IPS DF 4.7 (cell line): Measurements from ENCODE around the gene MX2.

Source experiments
- DNase-seq: peaks from one replicate; pipeline ENCODE4 v3.0.0-alpha.2; 2013; ENCODE audit warnings: low spot score; ENCODE audit errors: extremely low read depth

Gene MX2

DNA sequence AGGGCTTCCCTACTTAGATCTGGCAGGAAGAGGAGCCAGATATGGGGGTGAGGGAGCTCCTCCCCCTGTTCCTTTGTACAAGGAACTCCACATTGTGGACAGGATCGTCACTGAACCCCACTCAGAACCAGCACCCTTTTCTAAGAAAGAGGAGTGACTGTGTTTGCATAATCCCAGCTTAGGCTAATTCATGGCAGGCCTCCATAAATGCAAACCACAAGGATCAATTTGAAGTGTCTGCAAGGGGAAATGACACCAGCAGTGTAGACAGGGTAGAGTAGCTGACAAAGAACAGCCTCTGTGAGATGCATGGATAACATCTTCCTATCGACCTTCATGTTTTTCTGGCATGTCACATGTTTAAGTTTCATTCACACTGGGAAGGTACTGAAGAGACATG lies 75.9 kb downstream of the MX2 start:
- no peak for DNase-seq

DNA sequence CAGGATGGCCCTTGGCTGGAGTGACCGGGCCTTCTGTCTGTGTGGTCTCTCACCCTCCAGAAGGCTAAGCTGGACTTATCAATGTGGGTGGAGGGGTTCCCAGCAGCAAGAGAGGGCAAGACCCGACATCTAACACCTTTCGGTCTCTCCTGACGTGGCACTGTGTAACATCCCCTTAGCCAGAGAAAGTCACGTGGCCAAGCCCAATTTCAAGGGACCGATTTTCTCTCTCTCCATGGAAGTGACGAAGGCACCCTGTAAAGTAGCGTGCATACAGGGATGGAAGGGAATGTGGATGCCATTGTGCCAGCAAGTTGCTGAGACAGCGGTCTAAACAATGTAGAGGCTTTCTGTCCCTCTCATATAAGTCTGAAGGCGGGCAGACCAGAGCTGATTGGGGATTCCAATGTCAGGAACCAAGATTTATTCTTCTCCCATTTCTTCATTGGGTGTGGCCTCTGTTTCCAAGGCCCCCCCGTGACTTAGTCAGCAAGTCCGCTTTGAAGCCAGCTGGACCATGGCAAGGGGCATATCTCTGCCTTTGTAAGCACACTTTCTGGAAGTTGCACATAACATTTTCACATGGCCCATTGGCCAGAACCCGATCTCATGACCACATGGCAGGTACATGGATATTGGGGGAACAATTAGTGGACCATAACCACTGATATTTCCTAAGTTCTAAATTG lies 76.7 kb downstream of the MX2 start:
- no peak for DNase-seq

DNA sequence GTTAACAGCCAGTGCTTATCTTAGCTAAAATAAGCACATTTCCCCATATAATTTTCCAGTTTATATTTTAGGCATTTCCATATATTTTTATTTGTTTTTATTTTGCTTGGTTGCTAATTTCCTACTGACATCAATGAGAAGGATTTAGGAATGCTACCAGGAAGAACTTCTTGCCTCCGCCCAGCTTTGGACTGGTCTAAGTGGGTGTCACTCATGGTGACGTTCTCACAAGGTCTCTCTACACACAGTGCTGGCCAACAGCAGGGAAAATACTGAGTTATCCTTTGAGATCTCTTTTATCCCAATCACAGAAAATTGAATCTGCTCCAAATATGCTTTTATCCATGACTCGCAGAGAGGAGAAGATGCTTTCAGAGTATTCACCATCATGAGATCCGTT lies 77.4 kb downstream of the MX2 start:
- DNase-seq = no peak

DNA sequence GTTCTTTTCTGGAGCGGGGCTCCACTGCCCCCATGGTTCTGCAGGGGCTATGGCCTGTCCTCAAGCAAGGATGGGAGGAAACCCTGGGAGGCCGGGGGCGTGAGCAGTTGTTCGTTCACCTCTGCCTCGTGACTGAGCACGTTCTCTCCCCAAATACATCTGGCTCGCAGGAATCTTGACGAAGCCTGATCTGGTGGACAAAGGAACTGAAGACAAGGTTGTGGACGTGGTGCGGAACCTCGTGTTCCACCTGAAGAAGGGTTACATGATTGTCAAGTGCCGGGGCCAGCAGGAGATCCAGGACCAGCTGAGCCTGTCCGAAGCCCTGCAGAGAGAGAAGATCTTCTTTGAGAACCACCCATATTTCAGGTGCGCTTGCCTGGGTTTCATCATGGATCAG lies 79.7 kb downstream of the MX2 start:
- no peak for DNase-seq

DNA sequence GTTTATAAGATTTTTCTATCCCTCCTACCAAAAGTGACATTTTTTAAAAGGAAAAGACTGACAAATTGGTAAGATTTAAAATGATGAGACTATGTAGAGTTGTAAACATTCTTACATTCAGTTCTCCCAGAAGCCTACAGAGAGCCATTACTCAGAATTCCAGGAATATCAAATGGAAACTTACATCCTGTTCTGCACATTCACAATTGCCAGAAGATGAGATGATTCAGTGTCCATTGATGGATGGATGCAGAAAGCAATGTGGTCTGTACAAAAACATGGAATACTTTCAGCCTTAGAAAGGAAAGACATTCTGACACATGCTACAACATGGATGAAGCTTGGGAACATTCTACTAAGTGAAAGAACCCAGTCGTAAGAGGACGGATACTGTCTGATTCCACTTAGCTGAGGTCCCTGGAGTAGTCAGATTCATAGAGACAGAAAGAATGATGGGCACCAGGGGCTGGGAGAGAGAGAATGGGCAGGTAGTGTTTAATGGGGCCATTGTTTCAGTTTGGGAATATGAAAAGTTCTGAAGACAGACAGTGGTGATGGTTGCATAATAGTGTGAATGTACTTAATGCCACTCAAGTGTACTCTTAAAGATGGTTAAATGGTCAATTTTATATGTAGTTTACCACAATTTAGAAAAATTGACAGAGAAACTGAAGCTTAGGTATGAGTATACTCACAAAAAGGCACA lies 80.8 kb downstream of the MX2 start:
- DNase-seq = no peak

DNA sequence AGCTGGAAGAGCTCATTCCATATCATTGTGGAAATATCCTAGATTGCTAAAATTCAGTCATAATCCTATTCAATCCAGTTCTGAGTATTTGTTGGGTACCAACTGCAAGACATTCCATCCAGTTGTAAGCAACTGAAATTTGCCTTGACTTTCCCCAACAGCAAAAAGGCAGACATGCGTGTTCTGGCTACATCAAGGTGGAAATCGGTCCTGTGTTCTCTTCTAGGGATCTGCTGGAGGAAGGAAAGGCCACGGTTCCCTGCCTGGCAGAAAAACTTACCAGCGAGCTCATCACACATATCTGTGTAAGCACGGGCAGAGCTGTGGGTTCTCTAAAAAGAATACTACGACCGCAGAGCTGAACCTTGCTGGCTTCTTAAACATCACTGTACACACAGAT lies 81.7 kb downstream of the MX2 start:
- no peak for DNase-seq

DNA sequence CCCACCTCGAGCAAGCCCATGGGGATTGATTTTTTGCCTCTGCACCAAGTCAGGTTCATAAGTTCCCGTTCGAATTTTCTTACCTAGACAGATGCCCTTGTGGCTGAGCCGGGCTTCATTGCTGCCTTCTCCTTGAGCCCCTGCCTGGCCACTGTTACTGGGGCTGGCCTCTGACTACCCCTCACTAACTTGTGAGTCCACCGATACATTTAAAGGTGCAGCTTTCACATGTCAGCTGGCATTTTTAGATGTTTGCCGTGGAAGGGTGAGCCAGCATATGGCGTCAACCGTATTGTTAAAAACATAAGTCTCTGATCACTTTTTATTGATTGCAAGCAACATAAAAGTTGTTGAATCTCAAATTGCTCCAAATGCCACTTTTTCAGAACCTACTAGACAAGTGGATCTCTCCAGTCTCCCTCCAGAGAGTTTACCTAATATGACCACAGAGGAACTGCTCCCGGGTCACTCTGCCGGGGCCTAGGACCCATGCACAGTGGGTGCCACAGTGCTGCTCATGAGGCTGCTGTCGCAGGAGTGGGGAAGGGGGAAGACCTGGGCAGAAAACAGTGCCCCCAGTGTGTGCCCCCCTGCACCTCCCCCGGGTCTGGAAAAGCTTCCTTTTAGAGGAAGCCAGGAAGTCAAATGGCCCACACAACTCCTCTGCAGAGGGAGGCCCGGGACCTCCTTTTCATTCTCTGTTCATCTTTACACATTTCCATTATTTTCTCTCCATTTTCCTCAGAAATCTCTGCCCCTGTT lies 83.1 kb downstream of the MX2 start:
- no peak for DNase-seq

DNA sequence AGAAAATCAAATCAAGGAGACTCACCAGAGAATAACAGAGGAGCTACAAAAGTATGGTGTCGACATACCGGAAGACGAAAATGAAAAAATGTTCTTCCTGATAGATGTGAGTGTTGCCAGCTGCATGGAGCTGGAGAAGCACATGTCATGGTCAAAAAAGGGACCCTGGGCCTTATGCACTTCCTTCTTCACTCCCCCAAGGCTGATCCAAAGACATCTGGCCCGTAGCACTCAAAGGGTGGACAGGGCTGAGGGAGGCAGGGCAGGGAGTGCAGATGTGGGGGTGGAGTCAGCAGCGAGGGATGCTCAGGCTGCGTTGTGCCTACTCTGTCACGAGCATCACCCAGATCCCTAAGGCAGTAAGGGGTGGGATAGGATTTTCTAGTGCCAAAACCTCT lies 83.6 kb downstream of the MX2 start:
- no peak for DNase-seq

DNA sequence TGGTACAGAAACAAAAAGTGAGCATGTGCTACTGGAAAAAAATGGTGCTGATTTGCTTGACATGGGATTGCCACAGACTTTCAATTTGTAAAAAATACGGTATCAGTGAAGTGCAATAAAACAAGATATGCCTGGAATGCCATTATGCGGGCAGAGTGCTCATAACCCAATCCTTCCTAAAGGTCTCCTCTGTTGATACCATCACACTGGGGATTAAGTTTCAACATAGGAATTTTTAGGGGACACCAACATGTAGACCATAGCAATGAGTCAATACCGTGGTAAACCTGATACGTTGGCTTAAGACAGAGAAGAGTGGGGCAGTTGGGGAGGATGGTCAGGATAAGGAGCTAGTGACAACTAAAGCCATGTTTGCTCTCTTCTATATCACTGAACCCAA lies 84.8 kb downstream of the MX2 start:
- no peak for DNase-seq

DNA sequence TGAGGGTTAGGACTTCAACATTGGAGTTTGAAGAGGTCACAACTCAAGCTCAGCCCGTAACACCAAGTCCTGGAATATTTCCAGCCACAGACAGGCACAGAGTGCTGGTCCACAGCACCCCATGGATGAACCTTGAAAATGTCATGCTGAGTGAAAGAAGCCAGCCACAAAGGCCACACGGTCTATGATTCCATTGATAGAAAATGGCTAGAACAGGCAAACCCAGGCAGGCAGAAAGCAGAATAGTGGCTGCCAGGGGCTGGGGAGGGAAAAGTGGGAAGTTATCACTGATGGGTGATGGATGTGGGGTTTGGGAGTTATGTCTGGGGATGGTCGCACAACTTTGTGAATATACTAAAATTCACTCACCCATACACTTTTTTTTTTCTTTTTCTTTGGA lies 85.5 kb downstream of the MX2 start:
- no peak for DNase-seq

DNA sequence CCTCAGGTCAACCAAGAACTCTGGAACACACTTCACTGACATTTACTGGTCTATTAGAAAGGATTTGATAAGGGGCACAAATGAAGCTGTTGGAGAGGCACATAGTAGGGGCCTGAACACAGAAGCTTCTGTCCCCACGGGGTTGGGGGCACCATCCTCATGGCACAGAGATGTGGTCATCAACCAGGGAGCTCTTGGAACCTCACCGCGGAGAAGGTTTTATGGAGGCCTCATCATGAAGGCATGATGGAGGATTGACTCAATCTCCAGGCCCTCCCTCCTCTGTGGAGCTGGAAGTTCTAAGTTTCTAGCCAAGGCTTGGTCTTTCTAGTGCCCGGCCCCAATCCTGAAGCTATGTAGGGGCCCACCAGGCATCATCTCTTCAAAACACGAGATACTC lies 87.8 kb downstream of the MX2 start:
- no peak for DNase-seq

DNA sequence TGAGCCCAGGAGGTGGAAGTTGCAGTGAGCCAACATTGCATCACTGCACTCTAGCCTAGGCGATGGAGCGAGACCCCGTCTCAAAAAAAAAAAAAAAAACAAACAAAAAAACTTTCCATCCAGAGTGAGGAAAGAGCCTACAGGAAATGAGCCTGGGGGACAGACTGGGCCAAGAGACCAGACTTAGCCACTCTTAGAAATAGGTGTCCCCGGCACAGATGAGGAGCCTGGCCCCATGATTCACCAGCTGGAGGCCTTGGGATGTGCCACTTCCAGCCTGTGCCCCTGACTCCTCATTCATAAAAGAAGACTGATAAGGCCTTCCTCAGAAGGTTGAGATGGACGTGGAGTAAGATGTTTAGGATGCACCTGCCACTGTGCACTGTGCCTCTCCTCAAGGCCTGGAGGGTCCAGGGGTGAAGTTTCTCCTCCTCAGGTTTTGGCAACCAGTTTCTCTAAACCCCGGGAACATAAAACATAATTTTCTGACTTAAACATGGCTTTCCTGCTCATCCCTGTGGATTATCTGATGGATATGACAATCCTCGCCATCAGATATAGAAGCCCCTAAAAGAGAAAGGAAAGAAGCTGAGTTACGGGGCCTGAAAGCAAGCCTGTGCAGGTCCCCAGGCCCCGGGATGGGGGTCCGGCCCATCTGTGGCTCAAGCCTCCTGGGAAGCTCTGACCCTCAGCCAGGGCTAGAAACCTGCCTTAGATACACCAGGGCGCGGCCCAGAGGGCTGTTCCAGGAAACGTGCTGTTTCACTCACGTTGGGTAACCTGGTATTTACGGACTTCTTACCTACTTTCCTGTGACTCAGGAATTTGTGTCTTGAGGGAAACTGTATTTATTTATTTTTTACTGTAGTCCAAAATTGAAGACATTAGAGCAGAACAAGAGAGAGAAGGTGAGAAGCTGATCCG lies 90.2 kb downstream of the MX2 start:
- no peak for DNase-seq

DNA sequence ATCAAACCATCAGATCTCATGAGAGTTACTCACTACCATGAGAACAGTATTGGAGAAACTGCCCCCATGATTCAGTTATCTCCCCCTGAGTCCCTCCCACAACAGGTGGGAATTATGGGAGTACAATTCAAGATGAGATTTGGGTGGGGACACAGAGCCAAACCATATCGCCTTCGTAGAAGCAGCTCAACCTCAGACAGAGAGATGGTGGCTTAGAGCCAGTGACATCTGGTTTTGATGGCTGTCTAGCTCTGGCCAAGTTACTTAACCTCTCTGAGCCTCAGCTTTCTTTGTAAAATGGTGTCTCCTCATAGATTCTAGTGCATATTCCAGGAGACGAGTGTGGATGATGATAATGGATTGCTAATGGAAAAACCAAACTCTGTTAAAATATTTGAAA lies 91.4 kb downstream of the MX2 start:
- no peak for DNase-seq

DNA sequence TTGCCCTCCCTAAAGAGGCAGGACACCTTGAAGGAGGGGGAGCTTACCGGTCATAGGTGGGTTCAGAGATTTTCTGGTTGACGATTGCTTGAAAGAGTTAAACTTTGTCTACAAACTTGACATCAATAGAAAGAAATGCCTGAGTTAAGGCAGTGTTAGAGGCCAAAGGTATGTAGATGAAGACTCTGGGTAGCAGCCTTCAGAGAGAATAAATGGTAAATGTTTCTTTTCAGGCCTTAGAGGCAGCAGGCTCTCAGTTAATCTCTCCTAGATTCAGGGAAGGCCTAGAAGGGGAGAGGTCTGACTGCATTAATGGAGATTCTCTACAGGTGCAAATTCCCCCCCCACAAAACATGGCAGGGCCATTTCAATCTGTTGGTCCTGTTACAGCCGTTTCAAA lies 91.9 kb downstream of the MX2 start:
- no peak for DNase-seq

DNA sequence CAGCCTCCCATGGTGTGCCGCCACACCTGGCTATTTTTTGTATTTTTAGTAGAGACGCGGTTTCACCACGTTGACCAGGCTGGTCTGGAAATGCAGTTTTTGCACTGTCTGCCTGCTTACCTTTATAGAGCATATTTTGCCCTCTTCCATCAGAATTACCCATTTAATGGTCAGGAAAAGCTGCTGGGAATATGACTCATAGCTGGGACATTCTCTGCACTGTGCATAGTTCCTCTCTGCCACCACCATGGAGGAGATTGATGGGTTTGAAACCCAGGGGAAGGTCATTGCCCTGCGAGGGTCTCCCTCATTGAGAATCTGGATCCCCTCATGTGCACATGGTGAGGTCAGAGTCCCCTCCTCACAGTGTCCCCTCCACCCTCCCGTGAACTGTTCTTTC lies 96.3 kb downstream of the MX2 start:
- no peak for DNase-seq

DNA sequence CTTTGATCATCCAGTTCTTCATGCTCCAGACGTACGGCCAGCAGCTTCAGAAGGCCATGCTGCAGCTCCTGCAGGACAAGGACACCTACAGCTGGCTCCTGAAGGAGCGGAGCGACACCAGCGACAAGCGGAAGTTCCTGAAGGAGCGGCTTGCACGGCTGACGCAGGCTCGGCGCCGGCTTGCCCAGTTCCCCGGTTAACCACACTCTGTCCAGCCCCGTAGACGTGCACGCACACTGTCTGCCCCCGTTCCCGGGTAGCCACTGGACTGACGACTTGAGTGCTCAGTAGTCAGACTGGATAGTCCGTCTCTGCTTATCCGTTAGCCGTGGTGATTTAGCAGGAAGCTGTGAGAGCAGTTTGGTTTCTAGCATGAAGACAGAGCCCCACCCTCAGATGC lies 96.7 kb downstream of the MX2 start:
- no peak for DNase-seq
